ENCODE data around the gene SLAIN1.

The SLAIN1 gene

GRCh38 chr13:77717508-77717907 lies 20.0 kb downstream of the SLAIN1 start:
- Histone ChIP-seq H3K4ac (ENCODE audit: low read depth, low read length) (no peak overlapping the region), H3K79me1 (ENCODE audit: low read length) (no peaks in the 10 kb centered on the region), H3K79me2 (ENCODE audit: control insufficient read depth, insufficient read depth, low read length) (no peaks in the 10 kb centered on the region), H3K9ac (ENCODE audit: low read length) (no peak overlapping the region), H3K4me1 (ENCODE audit: control insufficient read depth, low read depth, low read length) (no peaks in the 10 kb centered on the region), H2BK120ac (ENCODE audit: low read depth, low read length) (no peak overlapping the region), H2AK5ac (ENCODE audit: low read length) (no peak overlapping the region), H2BK15ac (replicated peaks; ENCODE audit: low read depth) (no peak overlapping the region), H3K27ac (ENCODE audit: low read depth, low read length) (no peak overlapping the region), H3K4me2 (ENCODE audit: low read length) (no peak overlapping the region), H4K5ac (ENCODE audit: low read length) (no peak overlapping the region), H3K56ac (ENCODE audit: low read length) (no peak overlapping the region), H3K27me3 (ENCODE audit: insufficient read depth, low read length, poor library complexity) (no peaks in the 10 kb centered on the region), H3K23ac (ENCODE audit: low read length) (no peak overlapping the region), H3K18ac (ENCODE audit: low read length) (no peak overlapping the region), H4K8ac (ENCODE audit: low read depth, low read length) (no peak overlapping the region), H2BK5ac (ENCODE audit: low read length) (no peak overlapping the region), H3K4me3 (ENCODE audit: low read length) (no peak overlapping the region), H3K36me3 (ENCODE audit: control insufficient read depth, insufficient read depth, low read length) (no peaks in the 10 kb centered on the region)
- DNase-seq, result peak; percentile 31
- WGBS (ENCODE audit: extremely low coverage, insufficient coverage, low lambda C conversion rate), result no CpG with 5 or more reads among the region's 4 CpGs

DNA sequence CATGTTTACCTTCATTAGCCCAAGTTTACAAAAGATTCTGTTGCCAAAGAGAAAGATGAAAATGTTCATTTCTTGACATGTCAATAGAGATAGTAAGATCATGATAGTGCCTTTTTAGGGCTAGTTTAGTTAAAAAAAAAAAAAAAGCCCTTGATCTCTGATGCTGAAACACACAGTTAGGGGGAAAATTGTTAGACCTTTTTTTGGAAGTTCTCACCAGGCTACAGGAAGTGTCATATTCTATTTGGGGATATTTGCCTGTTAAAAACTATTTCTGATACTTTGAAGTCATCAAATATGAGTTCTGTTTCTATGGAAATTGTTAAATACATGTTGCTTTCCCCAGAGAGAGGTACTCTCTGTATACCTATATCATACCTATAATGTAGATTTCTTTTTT lies 21.6 kb downstream of the SLAIN1 start:
- Histone ChIP-seq H3K18ac (ENCODE audit: low read length) (no peak overlapping the region), H2BK5ac (ENCODE audit: low read length) (no peak overlapping the region), H3K79me1 (ENCODE audit: low read length) (no peaks in the 10 kb centered on the region), H3K36me3 (ENCODE audit: control insufficient read depth, insufficient read depth, low read length) (no peaks in the 10 kb centered on the region), H3K4me1 (ENCODE audit: control insufficient read depth, low read depth, low read length) (no peaks in the 10 kb centered on the region), H4K5ac (ENCODE audit: low read length) (no peak overlapping the region), H2BK15ac (replicated peaks; ENCODE audit: low read depth) (no peak overlapping the region), H3K56ac (ENCODE audit: low read length) (no peak overlapping the region), H3K27me3 (ENCODE audit: insufficient read depth, low read length, poor library complexity) (no peaks in the 10 kb centered on the region), H3K23ac (ENCODE audit: low read length) (no peak overlapping the region), H3K9ac (ENCODE audit: low read length) (no peak overlapping the region), H3K27ac (ENCODE audit: low read depth, low read length) (no peak overlapping the region), H3K4ac (ENCODE audit: low read depth, low read length) (no peak overlapping the region), H4K8ac (ENCODE audit: low read depth, low read length) (no peak overlapping the region), H3K4me2 (ENCODE audit: low read length) (no peak overlapping the region), H2AK5ac (ENCODE audit: low read length) (no peak overlapping the region), H3K79me2 (ENCODE audit: control insufficient read depth, insufficient read depth, low read length) (no peaks in the 10 kb centered on the region), H3K4me3 (ENCODE audit: low read length) (no peak overlapping the region), H2BK120ac (ENCODE audit: low read depth, low read length) (no peak overlapping the region)
- DNase-seq, result no peak

- H3K56ac ChIP-seq (ENCODE audit: low read length), result no peak overlapping the region
- peak; percentile 57 for DNase-seq
- H2BK120ac ChIP-seq (ENCODE audit: low read depth, low read length), result no peak overlapping the region
- no peak overlapping the region for H3K23ac ChIP-seq (ENCODE audit: low read length)
- H3K4me2 ChIP-seq (ENCODE audit: low read length), result no peak overlapping the region
- H3K4ac ChIP-seq (ENCODE audit: low read depth, low read length), result no peak overlapping the region
- no peaks in the 10 kb centered on the region for H3K79me2 ChIP-seq (ENCODE audit: control insufficient read depth, insufficient read depth, low read length)
- no peak overlapping the region for H2BK15ac ChIP-seq (replicated peaks; ENCODE audit: low read depth)
- no peaks in the 10 kb centered on the region for H3K79me1 ChIP-seq (ENCODE audit: low read length)
- H4K8ac ChIP-seq (ENCODE audit: low read depth, low read length), result no peak overlapping the region
- no peak overlapping the region for H4K5ac ChIP-seq (ENCODE audit: low read length)
- H3K4me3 ChIP-seq (ENCODE audit: low read length), result no peak overlapping the region
- H3K36me3 ChIP-seq (ENCODE audit: control insufficient read depth, insufficient read depth, low read length), result no peaks in the 10 kb centered on the region
- WGBS (ENCODE audit: extremely low coverage, insufficient coverage, low lambda C conversion rate), result no CpG with 5 or more reads among the region's 5 CpGs
- no peak overlapping the region for H3K27ac ChIP-seq (ENCODE audit: low read depth, low read length)
- no peak overlapping the region for H2BK5ac ChIP-seq (ENCODE audit: low read length)
- no peaks in the 10 kb centered on the region for H3K4me1 ChIP-seq (ENCODE audit: control insufficient read depth, low read depth, low read length)
- H3K9ac ChIP-seq (ENCODE audit: low read length), result no peak overlapping the region
- H2AK5ac ChIP-seq (ENCODE audit: low read length), result no peak overlapping the region
- no peaks in the 10 kb centered on the region for H3K27me3 ChIP-seq (ENCODE audit: insufficient read depth, low read length, poor library complexity)
- no peak overlapping the region for H3K18ac ChIP-seq (ENCODE audit: low read length)
Observed at GRCh38 chr13:77720988-77721387, 23.5 kb downstream of the SLAIN1 start.

GRCh38 chr13:77724092-77724491 lies 26.6 kb downstream of the SLAIN1 start:
- Histone ChIP-seq H3K27me3 (ENCODE audit: insufficient read depth, low read length, poor library complexity) (no peaks in the 10 kb centered on the region), H3K56ac (ENCODE audit: low read length) (no peak overlapping the region), H3K4ac (ENCODE audit: low read depth, low read length) (no peak overlapping the region), H3K9ac (ENCODE audit: low read length) (no peak overlapping the region), H2BK15ac (replicated peaks; ENCODE audit: low read depth) (no peak overlapping the region), H2BK120ac (ENCODE audit: low read depth, low read length) (no peak overlapping the region), H3K79me1 (ENCODE audit: low read length) (no peaks in the 10 kb centered on the region), H3K79me2 (ENCODE audit: control insufficient read depth, insufficient read depth, low read length) (no peaks in the 10 kb centered on the region), H4K8ac (ENCODE audit: low read depth, low read length) (no peak overlapping the region), H3K27ac (ENCODE audit: low read depth, low read length) (no peak overlapping the region), H3K18ac (ENCODE audit: low read length) (no peak overlapping the region), H2BK5ac (ENCODE audit: low read length) (no peak overlapping the region), H2AK5ac (ENCODE audit: low read length) (no peak overlapping the region), H3K23ac (ENCODE audit: low read length) (no peak overlapping the region), H3K4me3 (ENCODE audit: low read length) (no peak overlapping the region), H3K4me2 (ENCODE audit: low read length) (no peak overlapping the region), H3K4me1 (ENCODE audit: control insufficient read depth, low read depth, low read length) (no peaks in the 10 kb centered on the region), H3K36me3 (ENCODE audit: control insufficient read depth, insufficient read depth, low read length) (no peaks in the 10 kb centered on the region), H4K5ac (ENCODE audit: low read length) (no peak overlapping the region)
- DNase-seq, result no peak
- no CpG with 5 or more reads among the region's 6 CpGs for WGBS (ENCODE audit: extremely low coverage, insufficient coverage, low lambda C conversion rate)

DNA sequence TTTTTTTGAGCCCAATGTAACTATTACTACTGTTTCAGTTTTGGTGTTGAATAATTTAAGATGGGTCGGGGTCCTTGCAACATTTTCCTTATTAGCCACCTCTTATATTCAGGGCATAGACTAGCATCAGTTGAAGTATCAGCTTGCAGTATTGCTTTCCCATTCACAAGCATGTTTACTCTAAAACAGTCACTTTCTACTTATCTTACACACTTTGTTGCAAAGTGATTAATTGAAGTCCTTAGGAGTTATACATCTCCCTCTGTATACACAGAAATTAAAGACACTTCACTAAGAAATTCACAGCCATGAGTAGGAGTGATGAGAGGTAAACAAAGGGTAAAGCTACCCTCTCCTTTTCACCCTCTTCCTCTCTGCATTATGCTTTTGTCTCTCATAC lies 27.6 kb downstream of the SLAIN1 start:
- no peak overlapping the region for H2BK15ac ChIP-seq (replicated peaks; ENCODE audit: low read depth)
- H4K8ac ChIP-seq (ENCODE audit: low read depth, low read length), result no peak overlapping the region
- no peak overlapping the region for H3K4me2 ChIP-seq (ENCODE audit: low read length)
- H3K18ac ChIP-seq (ENCODE audit: low read length), result no peak overlapping the region
- no peak overlapping the region for H3K56ac ChIP-seq (ENCODE audit: low read length)
- no peak overlapping the region for H3K4ac ChIP-seq (ENCODE audit: low read depth, low read length)
- no peak overlapping the region for H2AK5ac ChIP-seq (ENCODE audit: low read length)
- WGBS (ENCODE audit: extremely low coverage, insufficient coverage, low lambda C conversion rate), result no CpG with 5 or more reads among the region's 1 CpG
- no peak overlapping the region for H2BK5ac ChIP-seq (ENCODE audit: low read length)
- no peak overlapping the region for H3K4me3 ChIP-seq (ENCODE audit: low read length)
- no peak for DNase-seq
- H3K27ac ChIP-seq (ENCODE audit: low read depth, low read length), result no peak overlapping the region
- no peak overlapping the region for H4K5ac ChIP-seq (ENCODE audit: low read length)
- no peaks in the 10 kb centered on the region for H3K4me1 ChIP-seq (ENCODE audit: control insufficient read depth, low read depth, low read length)
- H3K36me3 ChIP-seq (ENCODE audit: control insufficient read depth, insufficient read depth, low read length), result no peaks in the 10 kb centered on the region
- no peaks in the 10 kb centered on the region for H3K27me3 ChIP-seq (ENCODE audit: insufficient read depth, low read length, poor library complexity)
- H2BK120ac ChIP-seq (ENCODE audit: low read depth, low read length), result no peak overlapping the region
- no peaks in the 10 kb centered on the region for H3K79me2 ChIP-seq (ENCODE audit: control insufficient read depth, insufficient read depth, low read length)
- no peak overlapping the region for H3K23ac ChIP-seq (ENCODE audit: low read length)
- no peak overlapping the region for H3K9ac ChIP-seq (ENCODE audit: low read length)
- no peaks in the 10 kb centered on the region for H3K79me1 ChIP-seq (ENCODE audit: low read length)

DNA sequence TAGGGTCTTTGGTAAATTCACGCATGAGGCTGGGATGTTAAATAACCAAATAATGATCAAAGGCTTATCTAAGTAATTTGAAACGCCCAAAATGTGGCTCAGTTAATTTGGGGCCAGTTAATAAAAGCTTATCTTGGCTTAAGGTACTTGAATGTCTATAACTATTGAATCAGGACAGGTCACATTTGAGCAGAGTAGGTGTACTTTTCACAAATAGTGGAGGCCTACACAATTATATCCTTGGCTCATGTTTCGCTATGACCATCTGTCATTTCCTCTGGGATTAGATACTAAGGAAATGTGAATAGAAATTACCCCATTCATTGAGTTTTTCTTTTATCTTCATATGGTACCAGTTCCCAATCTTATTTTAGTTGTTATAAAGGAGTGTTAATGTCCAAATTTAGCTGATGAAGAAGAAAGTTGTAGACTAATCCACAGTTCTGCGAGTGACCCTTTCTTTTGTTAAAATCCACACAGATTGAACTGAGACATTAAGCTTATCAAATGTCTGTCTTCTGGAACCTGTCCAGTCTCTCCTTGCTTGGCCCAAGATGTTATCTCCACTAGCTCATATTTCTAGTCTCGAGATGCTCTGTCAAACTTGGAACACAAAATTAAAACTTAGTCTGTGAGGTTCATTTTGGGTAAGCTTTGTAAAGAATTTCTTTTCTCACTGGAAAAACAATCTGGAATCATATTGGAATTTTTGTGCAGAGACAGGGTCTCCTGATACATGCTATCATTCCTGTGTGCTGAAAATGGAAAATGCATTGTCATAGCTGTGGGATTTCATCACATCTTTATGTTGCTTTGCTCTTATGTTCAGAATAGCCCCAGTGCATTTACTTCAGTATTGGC lies 31.0 kb downstream of the SLAIN1 start:
- H4K8ac ChIP-seq (ENCODE audit: low read depth, low read length), result no peak overlapping the region
- H3K18ac ChIP-seq (ENCODE audit: low read length), result no peak overlapping the region
- H3K4ac ChIP-seq (ENCODE audit: low read depth, low read length), result no peak overlapping the region
- H3K9ac ChIP-seq (ENCODE audit: low read length), result no peak overlapping the region
- no peak overlapping the region for H4K5ac ChIP-seq (ENCODE audit: low read length)
- H2BK15ac ChIP-seq (replicated peaks; ENCODE audit: low read depth), result no peak overlapping the region
- no CpG with 5 or more reads among the region's 5 CpGs for WGBS (ENCODE audit: extremely low coverage, insufficient coverage, low lambda C conversion rate)
- H3K36me3 ChIP-seq (ENCODE audit: control insufficient read depth, insufficient read depth, low read length), result no peaks in the 10 kb centered on the region
- no peak overlapping the region for H2AK5ac ChIP-seq (ENCODE audit: low read length)
- no peak overlapping the region for H2BK120ac ChIP-seq (ENCODE audit: low read depth, low read length)
- no peak overlapping the region for H2BK5ac ChIP-seq (ENCODE audit: low read length)
- H3K23ac ChIP-seq (ENCODE audit: low read length), result no peak overlapping the region
- no peak for DNase-seq
- H3K4me1 ChIP-seq (ENCODE audit: control insufficient read depth, low read depth, low read length), result no peaks in the 10 kb centered on the region
- no peak overlapping the region for H3K27ac ChIP-seq (ENCODE audit: low read depth, low read length)
- H3K56ac ChIP-seq (ENCODE audit: low read length), result no peak overlapping the region
- no peaks in the 10 kb centered on the region for H3K27me3 ChIP-seq (ENCODE audit: insufficient read depth, low read length, poor library complexity)
- H3K79me1 ChIP-seq (ENCODE audit: low read length), result no peaks in the 10 kb centered on the region
- no peaks in the 10 kb centered on the region for H3K79me2 ChIP-seq (ENCODE audit: control insufficient read depth, insufficient read depth, low read length)
- no peak overlapping the region for H3K4me2 ChIP-seq (ENCODE audit: low read length)
- no peak overlapping the region for H3K4me3 ChIP-seq (ENCODE audit: low read length)

Measured in mesendoderm (in vitro differentiated cells).